GM21619 (cell line): ENCODE data around the gene PPP3CA.

Source experiments
- ATAC-seq: cut with Tn5 transposase; IDR thresholded peaks from one replicate; pipeline ENCODE4 v1.9.1; 2021; ENCODE audit not compliant: unreplicated experiment

PPP3CA gene

DNA sequence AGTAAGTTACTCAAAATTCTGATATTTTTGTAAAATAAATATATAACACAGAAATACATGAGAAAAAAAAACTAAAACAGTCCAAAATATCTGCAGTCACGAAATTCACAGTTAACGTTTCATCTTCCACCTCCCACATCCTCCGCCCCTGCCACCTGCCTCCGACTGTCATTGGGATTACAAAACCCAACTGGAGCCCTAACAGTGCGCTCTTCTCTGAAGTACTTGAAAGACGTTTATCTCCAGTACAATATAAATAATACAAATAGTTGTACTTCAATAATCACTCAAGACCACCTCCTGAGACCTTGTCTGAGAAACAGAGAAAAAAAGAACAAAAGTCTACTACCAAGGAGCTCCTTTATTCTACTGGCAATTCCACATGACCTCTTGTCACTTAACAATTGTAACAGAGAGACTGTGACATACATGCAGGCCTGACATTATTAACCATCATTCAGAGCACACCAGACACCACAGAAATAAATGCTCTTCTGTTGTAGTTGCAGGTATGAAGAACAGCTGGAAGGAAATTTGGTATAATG, 280.6 kb downstream of the PPP3CA start:
- no peak for ATAC-seq

DNA sequence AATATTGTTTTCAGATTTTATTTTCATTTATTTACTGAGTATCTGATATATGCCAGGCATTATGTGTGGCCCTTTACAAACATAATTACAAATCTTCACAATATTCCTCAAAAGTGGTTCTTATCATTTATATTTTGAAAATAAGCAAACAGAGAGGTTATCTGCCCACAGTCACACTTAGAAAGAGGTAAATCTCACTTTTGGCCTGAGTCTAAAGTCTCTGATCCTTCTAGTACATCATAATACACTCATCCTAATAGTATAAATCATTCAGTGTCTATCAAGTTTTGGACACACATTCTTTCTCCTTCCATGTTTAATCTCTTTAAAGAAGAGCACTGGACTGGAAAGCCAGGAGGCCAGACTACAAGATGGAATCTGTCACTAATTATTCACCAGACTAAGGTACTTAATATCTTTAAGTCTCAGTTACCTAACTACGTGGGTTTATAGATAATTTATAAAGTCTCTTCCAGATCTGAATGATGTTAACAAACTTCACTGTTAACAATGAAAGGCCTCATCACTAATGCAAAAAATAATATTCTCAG, 281.3 kb downstream of the PPP3CA start:
- no peak for ATAC-seq

DNA sequence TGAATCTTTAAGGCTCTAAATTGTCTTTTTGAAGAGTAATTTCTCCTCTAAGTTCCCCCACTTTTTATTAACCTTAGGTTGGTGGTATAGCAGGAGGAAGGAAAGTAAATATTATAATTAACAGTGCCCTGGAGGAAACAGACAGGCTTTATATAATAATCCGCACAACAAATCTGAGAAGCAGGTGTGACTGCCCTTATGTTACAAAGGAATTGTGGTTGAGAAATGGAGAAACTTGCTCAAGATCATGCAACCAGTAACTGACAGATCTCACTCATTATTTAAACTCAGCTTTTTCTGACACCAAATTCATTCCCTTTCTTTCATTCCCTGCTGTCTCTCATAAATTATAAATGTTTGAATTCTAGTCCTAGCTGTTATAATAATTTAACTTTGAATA, 282.0 kb downstream of the PPP3CA start:
- no peak for ATAC-seq

DNA sequence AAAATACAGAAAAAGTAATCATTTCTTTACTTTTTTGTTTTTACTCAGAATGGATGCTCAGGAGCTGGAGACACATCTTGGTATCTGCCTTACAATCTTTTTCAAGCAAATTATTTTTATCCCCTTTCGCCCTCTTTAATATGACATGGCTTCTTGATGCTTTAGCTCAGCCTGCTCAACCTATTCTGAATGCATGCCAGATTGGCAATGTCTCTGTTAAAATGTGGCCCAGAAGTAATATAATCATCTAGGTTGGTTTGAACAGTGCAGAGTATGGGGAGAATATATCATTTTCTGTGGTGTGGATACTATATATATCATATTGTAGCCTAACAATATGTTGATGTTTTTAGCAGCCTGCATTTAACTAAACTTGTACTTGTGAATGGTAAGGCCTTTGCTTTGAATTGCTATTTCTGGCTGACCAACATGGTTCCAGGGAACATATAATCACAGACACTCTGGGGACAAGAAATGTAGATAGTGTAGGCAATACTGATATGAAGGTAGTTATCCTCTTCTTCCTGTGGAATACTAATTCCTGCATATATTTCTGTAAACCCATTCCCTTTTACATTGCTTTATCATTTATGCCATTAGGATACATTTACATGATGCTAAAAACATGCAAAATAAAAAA, 282.7 kb downstream of the PPP3CA start:
- no peak for ATAC-seq

DNA sequence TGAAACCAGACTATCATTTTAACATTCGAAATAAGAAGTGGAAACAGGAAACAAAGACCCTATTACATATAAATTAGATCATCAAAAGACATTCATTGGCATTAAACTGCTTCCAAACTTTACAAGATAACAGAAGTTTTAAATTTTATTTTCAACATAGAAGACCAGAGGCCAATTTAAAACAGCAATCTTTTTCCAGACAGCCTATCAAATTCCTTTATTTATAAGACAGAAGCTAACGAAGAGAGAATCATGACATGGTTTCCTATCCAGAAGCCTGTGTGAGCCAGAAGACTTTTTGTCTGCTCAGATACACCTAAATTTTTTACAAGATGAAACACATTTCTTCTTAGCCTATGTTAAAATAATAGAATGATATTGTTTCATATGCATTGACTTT, 291.9 kb downstream of the PPP3CA start:
- no peak for ATAC-seq

DNA sequence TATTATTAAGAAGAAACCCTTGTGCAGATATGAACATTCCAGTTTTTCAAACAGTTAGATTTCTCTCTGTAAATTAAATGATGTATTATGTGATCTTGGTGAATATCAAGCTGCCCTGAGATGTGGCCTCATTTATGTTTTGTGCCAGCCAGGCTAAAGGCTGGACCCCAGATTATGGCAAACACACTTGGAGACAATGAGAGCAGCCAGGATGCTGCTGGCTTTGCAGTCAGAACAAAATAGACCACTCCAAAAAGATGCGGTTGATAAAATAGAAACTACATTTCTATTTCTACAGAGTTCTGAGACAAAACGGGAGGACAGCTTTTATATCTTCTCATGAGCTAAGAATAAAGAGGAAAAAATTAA, 296.5 kb downstream of the PPP3CA start:
- no peak for ATAC-seq

DNA sequence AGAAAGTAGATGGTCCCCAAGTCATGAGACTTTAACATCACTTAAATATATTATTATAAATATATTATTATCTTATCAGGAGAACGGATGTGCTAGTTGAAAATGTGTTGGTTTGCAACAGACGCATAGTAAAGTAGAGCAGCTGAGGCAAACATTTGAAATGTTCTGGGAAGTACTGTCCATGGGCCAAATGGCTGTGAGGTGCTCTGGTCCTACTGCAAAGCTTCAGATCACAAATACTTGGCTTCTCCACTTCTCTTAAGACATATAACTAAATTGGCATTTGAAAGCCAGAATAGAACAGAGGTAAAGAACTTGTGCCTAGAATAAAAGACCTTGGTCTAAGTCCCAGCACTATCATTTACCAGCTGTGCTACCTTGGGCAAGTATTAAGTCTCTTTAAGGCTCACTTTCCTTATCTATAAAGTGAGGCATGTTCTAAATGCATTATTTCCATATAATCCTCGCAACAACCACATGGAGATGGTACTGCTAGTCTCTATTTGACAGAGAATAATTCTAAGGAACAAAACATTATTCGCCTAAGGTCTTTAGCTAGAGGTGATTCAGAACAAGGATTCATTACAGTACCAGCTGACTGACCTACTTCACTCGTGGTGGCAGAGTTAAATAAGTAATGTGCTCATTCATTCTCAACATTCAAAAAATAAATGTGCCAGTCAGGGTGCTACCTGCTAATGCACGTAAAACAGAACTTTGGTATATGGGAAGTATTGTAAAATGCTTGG, 297.1 kb downstream of the PPP3CA start:
- no peak for ATAC-seq

DNA sequence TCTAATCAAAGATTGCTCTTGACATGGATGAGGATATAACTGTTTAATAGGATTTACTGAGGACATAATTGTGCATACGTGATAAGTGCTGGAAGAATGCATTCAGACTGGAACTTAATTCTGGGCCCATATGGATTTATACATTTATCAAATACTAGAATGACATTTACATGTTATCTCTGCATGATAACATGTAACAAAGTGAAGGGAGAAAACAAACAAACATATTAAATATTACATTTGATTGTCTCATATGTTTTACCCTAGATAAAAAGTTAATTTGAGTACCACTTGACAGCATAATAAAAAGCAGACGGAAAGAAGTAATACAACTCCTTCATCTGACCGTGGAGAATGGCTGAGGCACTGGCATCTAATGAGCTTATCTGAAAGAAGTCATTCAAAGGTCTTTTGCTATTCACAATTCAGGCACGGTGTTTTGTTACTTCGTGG, 297.8 kb downstream of the PPP3CA start:
- no peak for ATAC-seq

DNA sequence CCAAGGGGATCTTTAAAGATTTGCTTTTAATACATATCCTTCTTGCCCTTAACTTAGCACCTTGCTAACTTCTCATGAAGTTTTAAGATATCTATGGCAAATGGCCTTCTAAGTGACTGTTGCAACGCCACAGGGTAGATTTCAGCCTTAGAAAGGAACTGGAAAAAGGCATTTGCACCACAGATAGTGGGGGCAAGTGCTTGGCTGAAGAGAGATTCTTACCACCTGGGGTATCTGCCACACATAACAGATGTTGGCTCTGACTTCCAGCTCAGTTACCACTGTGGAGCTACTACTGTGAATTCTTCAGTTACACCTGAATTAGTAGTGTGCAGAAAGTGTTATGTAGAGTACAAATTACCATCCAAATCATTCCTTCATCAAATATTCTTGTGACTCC, 302.6 kb downstream of the PPP3CA start:
- ATAC-seq, result no peak

DNA sequence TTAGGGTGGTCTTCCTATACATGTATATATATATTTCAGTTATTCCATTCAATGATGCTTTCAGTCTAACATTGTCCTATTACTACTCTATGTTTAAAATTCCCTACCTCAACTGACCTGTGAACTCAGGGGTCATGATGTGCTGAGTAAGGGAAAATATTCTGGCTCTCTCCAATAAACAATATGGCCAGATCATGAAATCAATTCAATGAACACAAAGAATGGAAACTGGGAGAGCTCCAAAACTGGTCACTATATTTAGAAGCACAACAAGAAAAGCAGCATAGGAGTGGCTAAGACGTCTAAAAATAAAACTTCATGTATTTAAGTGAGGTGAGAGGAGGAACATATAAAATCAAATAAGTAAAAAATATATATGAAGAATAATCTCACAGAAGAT, 304.5 kb downstream of the PPP3CA start:
- ATAC-seq, result no peak

DNA sequence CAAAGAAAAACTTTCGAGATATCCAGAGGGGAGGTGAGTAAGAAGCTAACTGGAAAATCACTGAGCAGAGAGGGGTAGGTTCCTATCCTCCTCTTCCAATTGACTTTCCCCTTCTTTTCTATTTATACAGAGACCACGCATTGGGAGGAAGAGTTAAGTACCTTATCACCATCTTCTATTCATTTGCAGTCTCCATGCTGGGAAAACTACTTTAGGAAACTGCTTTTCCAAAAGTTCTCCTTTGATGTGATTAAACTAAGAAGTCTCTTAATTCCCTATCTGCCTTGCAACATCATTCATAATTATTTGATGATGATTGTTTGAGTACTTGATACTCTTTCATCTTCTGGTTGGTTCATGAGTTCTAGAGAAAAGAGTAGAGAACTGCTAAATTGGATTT, 306.6 kb downstream of the PPP3CA start:
- ATAC-seq, result no peak

DNA sequence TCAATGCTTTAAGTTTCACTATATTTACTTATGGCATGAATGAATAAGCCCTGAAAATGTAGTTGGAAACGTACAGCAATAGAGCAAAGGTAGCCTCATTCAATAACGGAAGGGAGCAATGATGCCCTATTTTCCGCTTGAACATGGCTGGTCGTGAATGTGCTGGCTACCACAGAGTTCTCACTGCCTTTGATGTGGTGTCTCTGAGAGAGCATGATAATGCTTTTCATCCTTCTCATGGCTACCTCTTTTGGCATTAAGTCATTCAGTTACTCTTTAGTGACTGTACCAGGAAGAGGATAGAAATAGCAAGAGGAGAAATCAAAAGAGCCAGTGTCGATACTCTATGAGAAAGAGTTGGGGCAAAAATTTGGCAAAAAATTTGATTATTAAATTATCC, 308.0 kb downstream of the PPP3CA start:
- no peak for ATAC-seq

DNA sequence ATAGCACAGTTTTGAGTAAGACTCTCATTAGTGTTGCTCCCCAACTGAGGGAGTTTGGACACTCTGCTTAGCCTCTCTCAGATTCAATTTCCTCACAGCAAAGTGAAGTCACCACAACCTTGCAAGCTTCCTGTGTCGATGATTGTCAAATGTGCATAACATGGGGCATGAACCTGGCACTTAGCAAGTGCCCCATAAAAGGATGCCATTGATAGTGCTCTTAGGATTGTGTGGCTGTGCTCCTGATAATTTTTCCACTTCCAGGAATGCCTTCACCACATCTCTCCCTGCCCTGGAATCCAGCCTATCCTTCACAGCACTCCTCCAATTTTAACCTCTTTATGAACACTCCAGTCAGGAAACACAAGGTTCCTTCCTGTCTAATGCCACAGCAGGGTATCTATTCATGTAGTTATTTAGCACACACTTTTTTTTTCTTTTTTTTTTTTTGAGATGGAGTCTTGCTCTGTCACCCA, 309.4 kb downstream of the PPP3CA start:
- ATAC-seq, result no peak

DNA sequence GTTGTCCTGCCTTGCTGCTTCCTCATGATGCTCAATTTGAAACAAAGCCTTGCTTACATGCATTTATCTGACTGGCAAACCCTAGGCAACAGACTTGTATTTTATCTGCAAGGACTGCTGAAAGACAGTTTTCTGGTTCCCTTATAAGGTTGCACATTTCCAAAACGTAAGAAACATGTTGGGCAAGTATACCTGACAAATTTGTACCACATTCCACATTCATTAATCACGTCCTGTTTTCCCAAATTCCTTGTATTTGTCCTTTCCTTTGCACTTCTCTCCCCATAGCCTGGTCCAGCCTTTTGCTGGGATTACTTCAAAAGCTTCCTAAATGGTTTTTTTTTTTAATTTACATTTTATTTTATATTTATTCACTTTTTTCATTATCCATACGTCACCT, 310.1 kb downstream of the PPP3CA start:
- ATAC-seq, result no peak

DNA sequence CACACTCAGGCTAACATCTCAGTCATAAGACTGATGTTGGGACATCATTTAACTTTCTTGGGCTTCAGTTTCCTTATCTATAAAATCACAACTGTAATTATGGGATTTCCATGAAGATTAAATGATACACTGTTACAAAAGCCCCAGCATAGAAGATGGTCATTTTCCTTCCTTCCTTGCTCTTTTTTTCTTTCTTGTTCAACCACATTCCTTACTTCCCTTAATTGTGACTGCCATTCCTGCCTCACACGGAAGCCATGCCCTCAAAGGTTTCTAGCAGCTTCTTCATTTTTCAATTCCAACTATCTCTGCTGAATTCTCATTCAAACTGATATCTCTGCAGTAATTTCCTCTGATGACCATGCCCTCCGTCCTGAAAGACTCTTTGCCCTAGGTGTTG, 311.8 kb downstream of the PPP3CA start:
- no peak for ATAC-seq

DNA sequence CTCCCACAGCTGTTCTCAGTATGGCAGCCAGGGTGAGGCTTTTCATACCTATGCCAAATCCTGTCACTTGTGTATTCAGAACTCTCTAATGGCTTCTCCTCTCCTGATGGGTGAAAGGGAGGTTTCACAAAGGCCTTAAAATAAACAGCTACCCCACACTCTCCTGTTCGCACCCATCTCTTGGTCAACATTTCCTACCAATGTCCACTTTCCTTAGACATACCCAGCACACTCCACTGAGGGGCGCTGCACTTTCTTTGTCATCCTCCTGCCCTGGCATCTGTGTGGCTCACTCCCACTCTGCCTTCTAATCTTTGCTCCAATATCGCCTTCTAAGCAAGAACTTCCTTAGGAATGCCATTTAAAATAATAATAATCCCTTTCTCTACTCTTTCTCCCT, 313.3 kb downstream of the PPP3CA start:
- no peak for ATAC-seq

DNA sequence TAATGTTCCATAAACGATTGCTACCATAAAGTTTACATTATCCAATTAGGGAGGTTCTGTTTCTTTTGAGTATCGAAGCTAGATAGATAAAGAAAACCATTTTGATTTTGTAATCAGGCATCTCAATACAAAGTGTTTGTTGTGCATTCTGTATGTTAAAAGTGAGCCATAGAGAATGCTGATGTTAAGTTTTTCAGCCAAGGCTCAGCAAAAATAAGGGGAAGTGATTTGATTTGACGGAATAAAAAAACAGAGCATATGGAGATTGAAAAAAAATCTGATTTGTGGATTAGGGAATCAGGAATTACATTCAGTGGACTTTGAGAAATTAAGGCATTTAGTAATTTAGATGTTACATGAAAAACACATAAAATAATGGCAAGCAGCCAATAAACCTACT, 314.8 kb downstream of the PPP3CA start:
- ATAC-seq, result no peak

DNA sequence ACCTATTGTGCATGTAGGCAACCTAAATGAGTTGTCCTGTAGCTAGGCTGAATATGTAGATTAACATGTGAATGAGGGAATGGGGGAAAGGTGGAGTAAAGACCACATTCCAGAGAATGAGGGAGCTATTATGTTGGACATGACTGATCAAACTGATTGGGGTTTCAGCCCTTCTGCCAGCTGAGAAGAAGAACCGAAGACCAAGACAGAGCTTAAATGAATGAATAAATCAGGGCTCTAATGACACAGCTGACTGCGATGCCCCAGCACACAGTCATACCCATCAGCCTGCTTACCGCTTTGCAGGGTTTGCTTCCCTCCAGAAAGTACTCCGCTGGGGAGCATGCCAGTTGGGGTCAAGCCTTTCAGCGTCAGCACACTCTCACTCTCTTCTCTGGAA, 315.4 kb downstream of the PPP3CA start:
- no peak for ATAC-seq

DNA sequence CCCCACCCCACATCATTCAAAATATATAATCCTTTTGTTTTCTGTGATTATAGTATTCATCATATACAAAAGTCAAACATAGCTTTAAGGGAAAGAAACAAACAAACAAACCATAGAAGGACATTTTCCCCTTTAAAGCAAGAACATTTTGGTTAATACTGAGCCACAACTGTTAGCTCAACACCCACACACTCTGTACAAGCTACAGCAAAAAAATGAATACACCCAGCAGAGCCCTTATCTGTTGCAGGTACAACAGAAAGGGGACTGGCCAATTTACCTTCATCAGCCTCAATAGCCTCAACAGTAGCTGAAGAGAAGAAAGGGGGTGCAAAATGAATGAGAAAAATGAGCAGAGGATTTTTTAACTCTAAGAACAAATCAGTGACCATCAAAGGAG, 318.4 kb downstream of the PPP3CA start:
- no peak for ATAC-seq

DNA sequence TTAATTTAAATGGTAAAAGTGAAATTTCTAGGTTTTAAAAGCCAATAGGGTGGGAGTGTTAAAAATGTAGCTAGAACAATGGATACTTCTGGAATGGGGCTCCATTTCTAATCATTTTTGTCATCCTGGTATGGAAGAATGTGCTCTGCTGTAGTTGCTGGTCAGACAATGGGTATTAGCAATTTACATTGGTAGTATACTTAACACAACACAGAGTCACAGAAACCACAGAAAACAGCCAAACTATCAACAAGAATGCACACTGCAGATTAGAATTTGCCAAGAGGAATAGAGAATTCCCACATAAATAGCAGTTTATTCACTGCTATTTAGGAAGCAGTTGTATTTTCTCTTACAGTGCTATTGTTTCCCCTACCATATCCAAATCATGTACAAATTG, 319.6 kb downstream of the PPP3CA start:
- no peak for ATAC-seq

DNA sequence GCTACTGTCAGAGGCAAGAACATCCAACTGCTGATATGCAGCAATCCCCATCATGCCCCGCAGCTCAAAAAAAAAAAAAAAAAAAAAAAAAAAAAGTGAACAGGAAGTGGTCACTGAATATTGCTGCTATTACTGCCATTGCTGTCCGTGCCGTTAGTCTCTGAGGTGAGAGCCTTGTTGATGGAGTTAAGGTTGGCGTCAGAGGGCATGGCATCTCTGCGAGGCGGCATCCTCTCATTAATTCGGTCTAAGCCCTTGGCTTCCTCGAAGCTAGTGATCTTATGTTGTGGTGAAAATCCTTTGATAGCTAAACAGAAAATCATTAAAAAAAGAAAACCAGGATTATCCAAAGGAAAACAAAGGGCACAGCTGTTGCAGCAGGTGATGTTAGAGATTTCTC, 321.6 kb downstream of the PPP3CA start:
- no peak for ATAC-seq
